ENCODE data around the gene RAVER2.
"Not testable (repeated sequence)": the region's sequence is repeated elsewhere in the genome, so short reads cannot be mapped to it uniquely, and the experiment has no call there.

Gene RAVER2

GRCh38 chr1:64733581-64734286 lies 11.1 kb upstream of the RAVER2 start:
- TF ChIP-seq CTCF (IDR thresholded peaks at IDR 0.05; ENCODE audit: control insufficient read depth, extremely low read depth, insufficient read depth): no peak
- H3K4me3 ChIP-seq (ENCODE audit: low read depth, low read length): no peak overlapping the region
- no peak for DNase-seq (ENCODE audit: low read depth)

- no peak for DNase-seq (ENCODE audit: low read depth)
- no peak for TF ChIP-seq CTCF (IDR thresholded peaks at IDR 0.05; ENCODE audit: control insufficient read depth, extremely low read depth, insufficient read depth)
- no peak overlapping the region for H3K4me3 ChIP-seq (ENCODE audit: low read depth, low read length)
These were observed 10.6 kb upstream of the RAVER2 start for GRCh38 chr1:64734287-64734652.

- not testable (repeated sequence) for DNase-seq (ENCODE audit: low read depth); H3K4me3 ChIP-seq (ENCODE audit: low read depth, low read length)
These were observed 4.2 kb upstream of the RAVER2 start for GRCh38 chr1:64740687-64741086.

- DNase-seq (ENCODE audit: low read depth): no peak
- TF ChIP-seq CTCF (IDR thresholded peaks at IDR 0.05; ENCODE audit: control insufficient read depth, extremely low read depth, insufficient read depth): no peak
- peak overlapping the region; percentile 79 for H3K4me3 ChIP-seq (ENCODE audit: low read depth, low read length)
These were observed 852 bp upstream of the RAVER2 start for GRCh38 chr1:64743954-64744491.

GRCh38 chr1:64745181-64745985 lies 508 bp downstream of the RAVER2 start:
- no peak for DNase-seq (ENCODE audit: low read depth)
- TF ChIP-seq CTCF (IDR thresholded peaks at IDR 0.05; ENCODE audit: control insufficient read depth, extremely low read depth, insufficient read depth): no peak
- H3K4me3 ChIP-seq (ENCODE audit: low read depth, low read length): peak overlapping the region; percentile 79

- H3K4me3 ChIP-seq (ENCODE audit: low read depth, low read length): peak overlapping the region; percentile 79
- no peak for TF ChIP-seq CTCF (IDR thresholded peaks at IDR 0.05; ENCODE audit: control insufficient read depth, extremely low read depth, insufficient read depth)
- no peak for DNase-seq (ENCODE audit: low read depth)
These were observed 1.4 kb downstream of the RAVER2 start for GRCh38 chr1:64745986-64746940.
